ENCODE measurements around the gene ATP12A. TPM values are rescaled to one million over a fixed set of nuclear protein-coding genes. Genes with fewer than 3 reads are reported as not detected.
"Not testable (repeated sequence)": the region's sequence is repeated elsewhere in the genome, so short reads cannot be mapped to it uniquely, and the experiment has no call there.

Gene ATP12A
- total RNA-seq, 1 donor from 2014 or later = not detected

DNA sequence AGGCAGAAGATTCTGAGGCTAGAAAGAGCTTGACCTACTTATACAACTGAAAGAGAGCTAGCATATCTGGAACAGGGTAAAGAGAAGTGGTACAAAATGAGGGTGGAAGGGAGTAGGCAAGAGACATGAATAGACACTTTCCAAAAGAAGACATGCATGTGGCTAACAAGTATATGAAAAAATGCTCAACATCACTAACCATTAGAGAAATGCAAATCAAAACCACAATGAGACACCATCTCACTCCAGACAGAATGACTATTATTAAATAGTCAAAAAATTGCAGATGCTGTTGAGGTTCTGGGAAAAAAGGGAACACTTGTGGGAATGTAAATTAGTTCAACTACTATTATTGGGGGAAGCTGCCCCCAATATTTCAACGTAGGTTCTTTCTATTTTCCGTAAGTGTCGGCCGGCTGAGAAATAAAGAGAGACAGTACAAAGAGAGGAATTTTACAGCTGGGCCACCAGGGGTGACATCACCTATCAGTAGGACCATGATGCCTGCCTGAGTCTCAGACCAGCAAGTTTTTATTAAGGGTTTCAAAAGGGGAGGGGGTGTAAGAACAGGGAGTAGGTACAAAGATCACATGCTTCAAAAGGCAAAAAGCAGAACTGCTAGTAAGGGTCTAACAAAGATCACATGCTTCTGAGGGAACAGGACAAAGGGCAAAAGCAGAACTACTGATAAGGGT, 50.8 kb downstream of the ATP12A start:
- DNase-seq (ENCODE audit: low read depth, low spot score) = not testable (repeated sequence)

DNA sequence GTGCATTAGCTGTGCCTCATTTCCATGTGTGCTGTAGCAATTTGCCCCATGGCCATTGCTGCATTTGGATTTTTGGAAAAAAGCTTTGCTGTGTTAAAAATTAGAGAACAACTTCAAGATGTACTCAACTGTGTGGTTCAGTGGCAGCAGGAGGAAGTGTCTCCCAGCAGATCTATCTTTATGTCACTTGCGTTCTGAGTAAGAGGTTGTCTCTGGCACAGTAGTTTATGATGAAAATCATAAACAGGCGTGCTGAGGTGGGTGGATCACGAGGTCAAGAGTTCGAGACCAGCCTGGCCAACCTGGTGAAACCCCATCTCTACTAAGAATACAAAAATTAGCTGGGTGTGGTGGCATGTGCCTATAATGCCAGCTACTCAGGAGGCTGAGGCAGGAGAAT, 54.7 kb downstream of the ATP12A start:
- DNase-seq (ENCODE audit: low read depth, low spot score) = no peak

GRCh38 chr13:24737042-24737441, 56.8 kb downstream of the ATP12A start:
- no peak for DNase-seq (ENCODE audit: low read depth, low spot score)

GRCh38 chr13:24738366-24738847, 58.2 kb downstream of the ATP12A start:
- DNase-seq (ENCODE audit: low read depth, low spot score) = no peak

DNA sequence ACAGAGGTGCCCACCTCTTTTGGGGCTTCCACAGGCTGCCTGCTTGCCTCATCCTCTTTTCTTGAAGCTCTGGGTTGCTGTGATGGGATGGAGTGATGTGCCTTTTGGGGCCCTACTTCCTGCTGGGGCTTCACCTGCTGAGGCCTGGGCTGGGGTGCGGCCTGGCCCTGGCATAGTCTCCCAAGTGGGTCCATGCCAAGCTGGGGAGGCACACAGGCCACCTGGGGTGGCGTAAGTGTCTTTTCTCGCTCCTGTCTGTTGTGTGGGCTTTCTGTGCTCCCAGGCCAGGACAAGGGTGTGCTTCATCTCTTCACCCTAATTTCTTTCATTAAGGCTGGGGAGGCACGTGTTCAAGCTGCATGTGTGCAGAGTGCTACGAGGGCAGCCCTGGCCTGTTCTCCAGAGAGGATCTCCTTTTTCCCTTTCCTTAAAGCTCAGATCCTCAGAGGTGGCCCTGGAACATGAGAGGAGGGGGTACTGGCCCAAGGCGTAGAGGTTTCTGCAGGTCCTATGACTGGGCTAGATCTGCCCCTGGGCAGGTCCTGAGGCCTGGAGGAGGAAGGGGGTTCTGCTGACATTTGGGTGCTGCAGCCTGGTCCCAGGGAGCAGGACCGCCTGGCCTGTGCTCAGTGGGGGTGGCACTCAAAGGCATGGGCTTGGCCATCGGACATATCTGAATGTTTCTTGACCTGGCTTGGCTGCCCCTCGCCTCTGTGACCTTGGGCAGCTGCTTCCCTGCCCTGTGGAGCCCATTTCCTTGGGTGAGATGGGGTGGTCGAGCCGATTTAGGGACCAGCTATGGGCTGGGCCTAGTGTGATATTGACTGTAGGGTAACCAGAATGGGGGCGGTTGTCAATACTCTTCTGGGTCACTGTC, 60.0 kb downstream of the ATP12A start:
- DNase-seq (ENCODE audit: low read depth, low spot score) = no peak

GRCh38 chr13:24741016-24741662, 60.9 kb downstream of the ATP12A start:
- DNase-seq (ENCODE audit: low read depth, low spot score) = no peak

- DNase-seq (ENCODE audit: low read depth, low spot score) = no peak
These were observed 61.6 kb downstream of the ATP12A start for GRCh38 chr13:24741791-24742190.

DNA sequence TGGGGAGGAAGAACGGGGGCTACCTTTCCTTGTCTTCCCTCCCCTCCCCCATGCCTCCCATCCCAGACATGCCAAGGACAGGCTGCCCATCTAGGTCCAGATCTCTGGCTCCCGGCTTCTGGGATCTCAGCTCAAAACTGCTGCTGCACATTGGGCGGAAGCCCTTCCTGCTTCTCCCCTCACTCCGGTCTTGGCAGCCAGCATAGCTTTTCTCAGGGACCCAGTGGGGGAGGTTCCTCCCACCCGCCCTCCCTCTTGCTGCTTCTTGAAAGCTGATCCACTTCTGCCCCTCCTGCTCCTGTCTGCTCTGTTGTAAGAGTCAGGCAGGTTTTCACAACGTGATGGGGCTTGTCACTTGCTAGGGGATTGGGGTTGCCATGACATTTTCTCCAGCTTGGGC, 62.1 kb downstream of the ATP12A start:
- no peak for DNase-seq (ENCODE audit: low read depth, low spot score)

GRCh38 chr13:24742977-24743376, 62.8 kb downstream of the ATP12A start:
- no peak for DNase-seq (ENCODE audit: low read depth, low spot score)

DNA sequence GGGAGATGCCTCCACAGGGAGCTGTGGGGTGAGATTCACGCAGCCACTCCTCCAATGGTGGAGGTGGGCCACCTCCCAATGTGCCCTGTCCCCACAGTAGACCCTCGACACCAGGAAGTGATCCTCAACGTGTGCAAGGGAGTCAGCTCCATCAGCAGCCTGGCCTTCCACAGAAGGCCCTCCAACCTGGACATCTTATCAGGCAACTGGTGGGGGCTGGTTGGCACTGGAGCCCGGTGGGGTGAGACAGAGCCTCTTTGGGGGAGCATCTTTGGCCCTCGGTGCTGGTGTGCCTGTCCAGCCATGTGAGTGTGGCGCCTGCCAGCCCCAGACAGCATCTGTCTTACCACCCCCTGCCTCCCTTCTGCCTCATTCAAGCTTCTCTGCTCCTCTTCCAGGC, 64.0 kb downstream of the ATP12A start:
- no peak for DNase-seq (ENCODE audit: low read depth, low spot score)

DNA sequence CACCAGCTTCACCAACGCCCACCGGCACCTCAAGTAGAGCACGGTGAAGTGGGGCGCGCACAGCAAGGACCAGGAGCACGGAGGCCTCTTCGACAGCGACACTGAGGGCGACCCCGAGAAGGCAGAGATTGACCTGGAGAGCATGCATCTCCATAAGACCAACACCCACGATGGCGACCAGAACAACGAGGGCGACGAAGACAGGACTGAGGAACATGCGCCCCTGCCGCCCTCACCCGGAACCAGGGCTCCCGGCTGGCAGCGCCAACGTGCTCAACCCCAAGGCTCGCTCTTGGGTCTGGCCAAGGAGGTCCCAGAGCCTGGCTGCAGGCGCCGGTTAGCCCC, 65.3 kb downstream of the ATP12A start:
- no peak for DNase-seq (ENCODE audit: low read depth, low spot score)

DNA sequence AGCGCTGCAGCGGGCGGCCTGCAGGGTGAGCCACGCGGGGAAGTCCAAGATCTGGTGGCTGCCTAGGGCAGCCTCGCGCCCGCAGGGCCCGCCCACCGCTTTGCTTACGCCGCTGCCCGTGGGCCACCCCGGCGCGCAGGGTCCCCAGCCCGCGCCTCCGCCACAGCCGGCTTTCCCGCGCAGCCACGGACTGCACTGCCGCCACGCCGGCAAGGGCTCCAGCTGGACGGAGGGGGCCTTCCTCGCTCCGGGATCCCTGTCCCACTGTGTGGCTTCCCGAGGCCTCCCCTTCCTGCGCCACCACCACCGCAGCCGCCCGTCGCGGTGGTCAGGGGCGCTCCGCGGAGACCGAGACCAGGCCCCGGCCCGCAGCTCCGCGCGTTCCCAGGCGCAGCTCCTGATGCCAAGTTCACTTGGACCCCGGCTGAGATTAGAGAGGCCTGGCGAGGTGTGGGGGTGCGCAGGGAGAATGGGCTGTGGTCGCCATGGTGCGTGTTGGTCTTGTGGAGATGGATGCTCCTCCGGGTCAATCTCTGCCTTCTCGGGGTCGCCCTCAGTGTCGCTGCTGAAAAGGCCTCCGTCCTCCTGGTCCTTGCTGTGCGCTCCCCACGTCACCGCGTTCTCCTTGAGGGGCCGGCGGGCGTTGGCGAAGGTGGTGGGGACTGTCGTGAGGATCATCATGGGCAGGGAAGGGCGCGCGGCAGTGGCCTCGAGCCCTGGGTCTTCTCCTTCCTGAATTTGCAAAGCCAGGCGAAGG, 65.8 kb downstream of the ATP12A start:
- DNase-seq (ENCODE audit: low read depth, low spot score) = no peak

DNA sequence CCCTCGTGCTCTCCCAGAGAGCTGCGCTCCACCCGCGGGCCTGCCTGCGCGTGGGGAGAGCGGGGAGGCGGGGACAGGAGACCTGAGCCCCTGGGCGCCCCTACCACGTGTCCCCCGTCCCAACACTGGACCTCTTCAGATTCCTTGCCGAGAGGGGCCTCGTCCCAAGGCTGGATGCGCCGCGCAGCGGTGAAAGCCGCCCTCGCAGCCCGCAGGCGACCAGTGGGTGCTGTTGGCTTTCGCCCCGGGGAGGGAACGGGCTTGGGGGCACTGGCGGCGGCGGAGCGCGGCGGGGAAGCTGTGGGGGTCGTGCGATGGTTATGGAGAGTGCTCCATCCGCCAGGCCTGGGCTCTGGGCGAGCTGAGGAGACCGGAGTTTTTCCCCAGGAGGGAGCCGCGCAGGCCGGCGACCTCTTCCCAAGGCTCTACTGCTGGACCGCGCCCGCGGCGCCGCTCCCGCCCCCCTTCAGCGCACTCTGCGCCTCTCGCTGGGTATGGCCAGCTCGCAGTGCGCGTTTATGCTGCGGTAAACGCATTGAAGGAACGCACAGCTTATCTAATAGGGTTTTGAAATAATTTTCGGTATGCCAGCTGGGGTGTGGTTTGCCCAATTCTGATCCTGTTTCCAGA, 66.5 kb downstream of the ATP12A start:
- no peak for DNase-seq (ENCODE audit: low read depth, low spot score)

- no peak for DNase-seq (ENCODE audit: low read depth, low spot score)
These were observed 67.2 kb downstream of the ATP12A start for GRCh38 chr13:24747248-24748060.

DNA sequence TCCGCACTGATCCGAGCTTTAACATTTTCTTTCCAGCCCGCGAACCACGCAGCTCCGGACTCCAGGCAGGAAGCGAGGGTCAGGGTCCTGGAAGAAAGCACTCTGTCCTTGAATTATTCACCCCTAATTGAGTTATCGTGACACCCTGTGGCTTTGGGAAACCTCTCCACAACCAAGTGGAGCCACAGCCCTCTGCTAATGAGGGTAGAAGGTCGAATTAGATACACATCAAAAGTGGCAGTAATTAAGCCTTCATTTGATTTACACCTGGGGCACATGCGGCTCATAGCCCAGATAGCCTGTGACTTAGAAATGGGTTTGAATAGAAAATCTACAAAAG, 67.8 kb downstream of the ATP12A start:
- DNase-seq (ENCODE audit: low read depth, low spot score) = no peak

GRCh38 chr13:24759197-24759596, 79.0 kb downstream of the ATP12A start:
- no peak for DNase-seq (ENCODE audit: low read depth, low spot score)

Data from pulmonary artery endothelial cell (primary cell).